PC-9 (cell line): ENCODE results near the gene CTNNAL1.

Source experiments
- CTCF ChIP-seq: fragments of 200-600 bp; sonication (generic); conservative IDR thresholded peaks from 2 replicates; pipeline ENCODE4 v1.6.1; 2017; ENCODE audit warnings: mixed run types, antibody characterized with exemption, mild to moderate bottlenecking, moderate library complexity
- EZH2 ChIP-seq: fragments of 200-600 bp; sonication (generic); IDR thresholded peaks from 2 replicates; pipeline ENCODE4 v1.8.0; 2017; ENCODE audit warnings: antibody characterized with exemption, low read depth

- TF ChIP-seq CTCF: no peak
- no peak for TF ChIP-seq EZH2
Observed at GRCh38 chr9:109028457-109028856, 15.2 kb upstream of the CTNNAL1 start.
